Activated CD4-positive, alpha-beta T cell treated with anti-CD3 and anti-CD28 coated beads, Interleukin-2, amount 50 U/mL, for 1 hour (primary cell): ENCODE results near the gene NOB1.
"Not testable (repeated sequence)": the region's sequence is repeated elsewhere in the genome, so short reads cannot be mapped to it uniquely, and the experiment has no call there.

Experiments used
- DNase-seq: peaks from one replicate; pipeline ENCODE4 v3.0.0-alpha.2; 2020

The NOB1 gene

GRCh38 chr16:69754469-69755310, at the start of gene NOB1:
NOB1 (minus strand) TSS chr16:69754926; CDS start chr16:69754910, 16 bp downstream.
- DNase-seq, result peak; percentile 97

GRCh38 chr16:69804297-69804696, 49.6 kb upstream of the NOB1 start:
- DNase-seq, result no peak

GRCh38 chr16:69799611-69800031, 44.9 kb upstream of the NOB1 start:
- no peak for DNase-seq

- DNase-seq, result no peak
These were observed 43.7 kb upstream of the NOB1 start for GRCh38 chr16:69798466-69798865.

- DNase-seq, result no peak
These were observed 41.8 kb upstream of the NOB1 start for GRCh38 chr16:69796285-69797118.

GRCh38 chr16:69794486-69794885, 39.8 kb upstream of the NOB1 start:
- no peak for DNase-seq

GRCh38 chr16:69793526-69793925, 38.8 kb upstream of the NOB1 start:
- DNase-seq, result no peak

GRCh38 chr16:69791391-69791847, 36.7 kb upstream of the NOB1 start:
- DNase-seq, result not testable (repeated sequence)

GRCh38 chr16:69787883-69788282, 33.2 kb upstream of the NOB1 start:
- DNase-seq, result no peak

- no peak for DNase-seq
These were observed 29.9 kb upstream of the NOB1 start for GRCh38 chr16:69784586-69784985.

GRCh38 chr16:69781118-69781517, 26.4 kb upstream of the NOB1 start:
- DNase-seq, result no peak

GRCh38 chr16:69779724-69780123, 25.0 kb upstream of the NOB1 start:
- DNase-seq, result no peak

- no peak for DNase-seq
These were observed 20.8 kb upstream of the NOB1 start for GRCh38 chr16:69775563-69775962.

GRCh38 chr16:69773260-69773947, 18.7 kb upstream of the NOB1 start:
- no peak for DNase-seq

GRCh38 chr16:69771651-69771967, 16.9 kb upstream of the NOB1 start:
- no peak for DNase-seq

GRCh38 chr16:69769404-69769803, 14.7 kb upstream of the NOB1 start:
- no peak for DNase-seq

GRCh38 chr16:69768666-69769065, 13.9 kb upstream of the NOB1 start:
- no peak for DNase-seq

GRCh38 chr16:69767459-69768229, 12.9 kb upstream of the NOB1 start:
- no peak for DNase-seq

GRCh38 chr16:69763599-69763942, 8.8 kb upstream of the NOB1 start:
- DNase-seq, result no peak

- no peak for DNase-seq
These were observed 8.3 kb upstream of the NOB1 start for GRCh38 chr16:69762814-69763598.

- peak; percentile 72 for DNase-seq
These were observed 7.5 kb upstream of the NOB1 start, which contains the start of gene WWP2 for GRCh38 chr16:69761983-69762813. WWP2 (plus strand) TSS chr16:69762332; CDS start chr16:69787011, 24,679 bp downstream.
